Cerebellar nuclear complex (tissue), 1 donor: ENCODE data around the gene CNTNAP2.

Source experiments
- DNase-seq, 2 experiments: peaks; one replicate each; lab custom pipeline; 2025; lab: John Stamatoyannopoulos, UW

The CNTNAP2 gene

GRCh38 chr7:148204639-148205304, 2088.2 kb downstream of the CNTNAP2 start:
- DNase-seq: no peak

GRCh38 chr7:148209643-148210190, 2093.1 kb downstream of the CNTNAP2 start:
- DNase-seq: no peak

GRCh38 chr7:148210804-148211325, 2094.3 kb downstream of the CNTNAP2 start:
- no peak for DNase-seq

- no peak for DNase-seq
These were observed 2095.1 kb downstream of the CNTNAP2 start for GRCh38 chr7:148211740-148212151.

- no peak for DNase-seq
These were observed 2096.1 kb downstream of the CNTNAP2 start for GRCh38 chr7:148212731-148213130.

GRCh38 chr7:148214101-148214500, 2097.5 kb downstream of the CNTNAP2 start:
- no peak for DNase-seq

- DNase-seq: no peak
These were observed 2102.0 kb downstream of the CNTNAP2 start for GRCh38 chr7:148218603-148219002.

- DNase-seq: no peak
These were observed 2106.1 kb downstream of the CNTNAP2 start for GRCh38 chr7:148222721-148223120.

GRCh38 chr7:148223160-148223559, 2106.6 kb downstream of the CNTNAP2 start:
- DNase-seq: no peak

GRCh38 chr7:148223738-148224137, 2107.1 kb downstream of the CNTNAP2 start:
- DNase-seq: no peak

- peak in 1 of 2 experiments; percentile 9 for DNase-seq
These were observed 2113.7 kb downstream of the CNTNAP2 start for GRCh38 chr7:148230296-148230695.

GRCh38 chr7:148230883-148231282, 2114.3 kb downstream of the CNTNAP2 start:
- DNase-seq: no peak

GRCh38 chr7:148232784-148233183, 2116.2 kb downstream of the CNTNAP2 start:
- peak in 1 of 2 experiments; percentile 12 for DNase-seq

- peak in 1 of 2 experiments; percentile 32 for DNase-seq
These were observed 2118.1 kb downstream of the CNTNAP2 start for GRCh38 chr7:148234715-148235114.

GRCh38 chr7:148238761-148239325, 2122.2 kb downstream of the CNTNAP2 start:
- DNase-seq: no peak

GRCh38 chr7:148241700-148242293, 2125.2 kb downstream of the CNTNAP2 start:
- no peak for DNase-seq

- DNase-seq: peak in 1 of 2 experiments; percentile 13
These were observed 2125.8 kb downstream of the CNTNAP2 start for GRCh38 chr7:148242294-148242821.

GRCh38 chr7:148245381-148245780, 2128.8 kb downstream of the CNTNAP2 start:
- no peak for DNase-seq

GRCh38 chr7:148253629-148254028, 2137.0 kb downstream of the CNTNAP2 start:
- no peak for DNase-seq

GRCh38 chr7:148255333-148255732, 2138.7 kb downstream of the CNTNAP2 start:
- DNase-seq: no peak

GRCh38 chr7:148256433-148256832, 2139.8 kb downstream of the CNTNAP2 start:
- no peak for DNase-seq

GRCh38 chr7:148260599-148260998, 2144.0 kb downstream of the CNTNAP2 start:
- DNase-seq: no peak

- no peak for DNase-seq
These were observed 2144.9 kb downstream of the CNTNAP2 start for GRCh38 chr7:148261523-148261922.
